Neuron (in vitro differentiated cells): ENCODE results near the gene LMOD3.

Experiments used
- H2AFZ ChIP-seq: one replicate; pipeline ENCODE4 v1.6.1; 2013; ENCODE audit warnings: low read depth, mild to moderate bottlenecking, inconsistent platforms, low read length, moderate library complexity
- H3K27me3 ChIP-seq: one replicate; pipeline ENCODE4 v1.6.1; 2013; ENCODE audit warnings: low read length; ENCODE audit not compliant: insufficient read depth
- H3K36me3 ChIP-seq: one replicate; pipeline ENCODE4 v1.6.1; 2013; ENCODE audit warnings: low read length; ENCODE audit not compliant: insufficient read depth
- H3K4me1 ChIP-seq: one replicate; pipeline ENCODE4 v1.6.1; 2013; ENCODE audit warnings: low read length; ENCODE audit not compliant: insufficient read depth
- H3K4me3 ChIP-seq: 2 replicates; pipeline ENCODE4 v1.5.1; 2013; ENCODE audit warnings: mild to moderate bottlenecking, low read length, moderate library complexity
- H3K9me3 ChIP-seq: one replicate; pipeline ENCODE4 v1.6.1; 2013; ENCODE audit warnings: low read length

LMOD3 gene

DNA sequence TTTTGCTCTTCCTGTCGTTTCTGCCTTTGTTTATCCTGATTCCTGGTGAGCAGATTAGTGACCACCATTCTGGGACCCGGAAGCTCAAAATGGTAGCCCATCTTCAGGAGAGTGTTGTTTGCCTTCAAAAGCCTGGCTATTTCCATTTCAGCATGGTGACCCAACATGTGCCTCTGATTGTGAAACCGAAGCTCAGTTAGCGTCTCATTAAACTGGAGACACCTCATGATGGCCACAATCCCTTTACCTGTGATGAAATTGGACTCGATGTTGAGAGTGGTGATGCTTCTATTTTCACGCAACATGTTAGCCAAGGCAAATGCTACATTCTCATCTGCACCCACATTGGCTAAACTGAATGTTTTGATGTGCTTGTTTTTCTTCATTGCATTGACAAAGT is 3.3 kb downstream of the LMOD3 start:
- H3K9me3 ChIP-seq, result no peaks in the 10 kb centered on the region
- no peaks in the 10 kb centered on the region for H3K36me3 ChIP-seq
- peaks cover 6% of the 10 kb centered on the region for H3K4me1 ChIP-seq
- H3K4me3 ChIP-seq, result no peak overlapping the region
- no peak overlapping the region for H2AFZ ChIP-seq
- no peaks in the 10 kb centered on the region for H3K27me3 ChIP-seq

DNA sequence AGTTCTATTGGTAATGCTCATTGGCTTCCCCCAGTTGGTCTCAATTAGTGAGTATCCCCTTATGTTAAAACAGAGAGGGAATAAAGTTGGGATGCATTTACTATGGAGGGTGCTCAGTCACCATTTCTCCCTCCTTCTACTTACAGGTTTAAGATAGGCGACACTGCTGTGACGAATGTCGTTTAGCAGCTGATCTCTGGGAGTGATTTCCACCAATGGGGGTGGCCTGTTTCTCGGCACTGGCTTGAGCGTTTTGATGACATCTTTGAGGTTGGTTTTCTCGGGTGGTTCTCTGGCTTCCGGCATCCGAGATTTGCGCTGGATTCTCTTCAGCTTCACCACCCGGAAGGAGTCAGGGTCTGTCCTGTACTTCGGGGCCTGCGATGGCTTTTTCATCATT is 3.8 kb downstream of the LMOD3 start:
- H2AFZ ChIP-seq, result no peak overlapping the region
- H3K27me3 ChIP-seq, result no peaks in the 10 kb centered on the region
- no peak overlapping the region for H3K4me3 ChIP-seq
- H3K9me3 ChIP-seq, result no peaks in the 10 kb centered on the region
- H3K4me1 ChIP-seq, result peaks cover 6% of the 10 kb centered on the region
- H3K36me3 ChIP-seq, result no peaks in the 10 kb centered on the region

DNA sequence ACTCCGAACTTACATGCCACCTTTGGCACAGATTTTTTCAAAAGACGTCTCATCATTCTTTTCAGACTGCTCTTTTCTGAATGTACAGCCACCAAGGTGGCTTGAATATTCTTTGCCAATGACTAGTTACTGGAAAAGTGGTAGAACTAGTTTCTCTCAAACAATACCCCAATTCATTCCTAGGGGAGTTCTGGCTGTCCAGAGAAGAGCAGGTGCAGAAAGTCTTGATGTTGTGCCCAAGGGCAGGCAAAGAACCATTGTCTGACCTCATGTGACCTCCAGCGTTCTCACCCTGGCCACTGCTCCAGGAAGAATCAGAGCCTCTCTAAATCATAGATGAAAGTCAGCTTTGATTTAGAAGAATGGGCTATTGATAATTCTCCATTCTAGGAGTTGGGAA is 5.5 kb downstream of the LMOD3 start:
- H3K4me3 ChIP-seq, result no peak overlapping the region
- peaks cover under 1% of the 10 kb centered on the region for H3K4me1 ChIP-seq
- H3K36me3 ChIP-seq, result no peaks in the 10 kb centered on the region
- H2AFZ ChIP-seq, result no peak overlapping the region
- no peaks in the 10 kb centered on the region for H3K9me3 ChIP-seq
- no peaks in the 10 kb centered on the region for H3K27me3 ChIP-seq

DNA sequence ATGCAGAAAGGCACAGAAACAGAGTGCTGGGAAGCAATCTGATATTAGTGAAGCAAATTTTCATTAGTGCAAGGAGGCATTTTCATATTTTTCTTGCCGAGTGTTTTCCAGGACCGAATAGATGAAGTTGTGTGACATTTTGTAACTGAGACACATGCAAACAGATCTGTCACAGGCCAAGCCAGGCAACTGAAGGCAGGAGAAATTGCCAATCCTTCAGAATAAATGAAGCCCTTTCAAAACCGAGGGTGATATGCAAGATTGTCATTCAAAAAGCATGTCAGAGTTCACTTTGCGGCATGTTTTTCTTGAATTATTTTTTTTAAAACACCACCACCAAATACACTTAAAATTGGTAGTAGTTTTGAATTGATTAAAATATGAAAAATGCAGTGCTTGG is 6.2 kb downstream of the LMOD3 start:
- Histone ChIP-seq H3K9me3 (no peaks in the 10 kb centered on the region), H3K27me3 (no peaks in the 10 kb centered on the region), H2AFZ (no peak overlapping the region), H3K36me3 (no peaks in the 10 kb centered on the region), H3K4me1 (no peaks in the 10 kb centered on the region), H3K4me3 (no peak overlapping the region)

DNA sequence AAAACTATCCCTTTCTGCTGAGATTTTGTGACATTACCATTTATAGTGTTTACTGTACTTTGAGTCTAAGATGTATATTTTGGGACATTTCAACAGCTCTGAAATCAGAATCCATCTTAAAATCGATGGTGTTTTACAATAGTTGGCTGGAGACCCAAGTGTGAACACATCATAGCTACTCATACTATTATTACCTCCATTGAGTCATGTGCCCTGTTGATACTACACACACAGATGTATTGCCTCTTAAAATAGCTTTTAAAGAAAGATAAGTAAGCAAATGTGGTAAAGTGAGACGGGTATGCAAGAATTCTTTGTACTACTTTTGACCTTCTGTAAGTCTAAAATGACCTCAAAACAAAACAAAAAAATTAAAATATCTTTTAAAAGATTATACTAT is 6.7 kb downstream of the LMOD3 start:
- no peak overlapping the region for H3K4me3 ChIP-seq
- no peaks in the 10 kb centered on the region for H3K36me3 ChIP-seq
- no peaks in the 10 kb centered on the region for H3K9me3 ChIP-seq
- no peak overlapping the region for H2AFZ ChIP-seq
- H3K27me3 ChIP-seq, result no peaks in the 10 kb centered on the region
- no peaks in the 10 kb centered on the region for H3K4me1 ChIP-seq

DNA sequence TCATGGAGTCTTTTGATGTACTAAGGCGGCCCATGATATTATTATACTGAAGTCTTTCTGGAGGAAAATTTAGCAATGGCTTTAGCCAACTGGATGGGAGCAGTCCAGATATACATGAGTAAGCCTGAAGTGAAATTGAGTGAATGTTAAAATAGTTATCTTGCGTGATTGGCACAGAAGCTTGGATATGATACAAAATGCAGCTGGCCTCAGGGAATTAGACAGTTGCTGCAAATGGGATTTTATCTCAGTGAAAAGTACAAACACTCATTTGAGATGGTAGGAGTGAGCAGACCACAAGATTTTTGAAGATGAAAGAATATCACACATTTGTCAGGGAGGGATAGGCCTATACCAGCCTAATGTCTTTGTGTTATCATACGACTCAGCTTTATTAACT is 8.9 kb downstream of the LMOD3 start:
- H2AFZ ChIP-seq, result no peak overlapping the region
- H3K27me3 ChIP-seq, result no peaks in the 10 kb centered on the region
- no peaks in the 10 kb centered on the region for H3K9me3 ChIP-seq
- H3K4me1 ChIP-seq, result no peaks in the 10 kb centered on the region
- no peak overlapping the region for H3K4me3 ChIP-seq
- no peaks in the 10 kb centered on the region for H3K36me3 ChIP-seq

DNA sequence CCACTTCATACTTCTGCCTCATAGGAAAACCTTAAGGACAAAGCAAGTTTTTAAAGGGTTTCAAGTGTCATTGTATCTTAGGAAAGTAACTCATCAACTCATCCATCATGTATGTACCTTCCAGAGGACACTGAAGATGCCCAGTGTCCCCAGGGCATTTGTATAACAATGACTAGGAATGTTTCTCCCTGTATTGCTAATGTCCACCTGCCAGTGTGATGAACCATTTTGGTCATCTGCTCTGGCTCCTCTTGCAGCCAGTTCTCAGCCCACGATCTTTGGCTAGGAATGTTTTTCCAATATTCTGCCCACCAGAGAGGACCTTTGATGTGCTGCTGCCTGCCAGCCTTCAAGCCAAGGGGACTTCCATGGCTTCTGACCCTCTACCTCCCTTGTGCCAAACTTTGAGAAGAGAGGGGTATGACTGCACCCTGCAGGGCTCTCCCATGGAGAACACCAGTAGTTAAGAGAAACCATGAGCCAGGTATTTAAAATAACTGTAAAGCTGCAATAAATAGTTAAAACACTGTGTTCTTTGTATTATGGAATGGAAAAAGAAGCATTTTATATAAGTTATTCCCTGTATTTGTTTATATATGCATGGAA is 11.4 kb downstream of the LMOD3 start:
- no peak overlapping the region for H2AFZ ChIP-seq
- H3K4me3 ChIP-seq, result no peak overlapping the region
- H3K4me1 ChIP-seq, result no peaks in the 10 kb centered on the region
- no peaks in the 10 kb centered on the region for H3K27me3 ChIP-seq
- no peaks in the 10 kb centered on the region for H3K36me3 ChIP-seq
- no peaks in the 10 kb centered on the region for H3K9me3 ChIP-seq

DNA sequence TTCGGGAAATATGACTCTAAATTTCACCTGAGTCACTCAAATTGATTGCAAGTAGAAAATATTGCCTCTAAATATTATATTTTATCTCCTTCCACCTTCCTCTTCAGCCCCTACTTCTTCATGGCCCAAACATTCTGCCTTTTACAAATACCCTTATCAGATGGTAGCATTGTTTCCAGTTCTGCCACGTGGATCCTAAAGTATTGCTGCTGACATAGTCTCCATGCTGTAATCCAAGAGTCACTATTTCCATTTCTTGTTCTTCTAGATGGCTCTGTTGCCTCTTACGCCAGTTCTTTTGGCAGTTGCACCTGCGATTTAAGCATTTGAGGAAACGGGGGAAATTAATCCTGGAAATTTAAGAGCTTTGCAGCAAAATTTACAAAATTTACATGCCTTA is 13.6 kb downstream of the LMOD3 start:
- H2AFZ ChIP-seq, result no peak overlapping the region
- H3K27me3 ChIP-seq, result no peaks in the 10 kb centered on the region
- H3K36me3 ChIP-seq, result peaks cover 12% of the 10 kb centered on the region
- H3K4me3 ChIP-seq, result no peak overlapping the region
- no peaks in the 10 kb centered on the region for H3K9me3 ChIP-seq
- H3K4me1 ChIP-seq, result no peaks in the 10 kb centered on the region

DNA sequence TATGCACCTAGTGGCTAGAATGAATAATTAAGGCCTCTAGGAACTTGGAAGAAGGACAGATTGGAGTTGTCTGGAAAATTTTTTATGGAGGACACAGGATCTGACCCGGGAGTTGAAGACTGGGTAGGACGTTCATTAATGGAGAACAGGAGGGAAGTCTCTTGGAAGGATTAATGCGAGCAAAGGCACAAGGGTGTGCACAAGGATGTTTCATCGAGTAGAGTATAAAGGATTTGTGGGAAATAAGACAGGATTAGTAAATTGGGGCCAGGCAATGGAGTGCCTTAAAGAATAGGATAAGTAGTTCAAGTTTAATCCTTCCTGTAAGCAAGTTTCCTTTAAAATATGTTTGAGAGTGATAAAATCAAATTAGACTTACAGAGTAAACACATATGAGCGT is 14.6 kb downstream of the LMOD3 start:
- Histone ChIP-seq H3K9me3 (no peaks in the 10 kb centered on the region), H3K4me1 (no peaks in the 10 kb centered on the region), H2AFZ (no peak overlapping the region), H3K36me3 (peaks cover 21% of the 10 kb centered on the region), H3K27me3 (no peaks in the 10 kb centered on the region), H3K4me3 (no peak overlapping the region)

DNA sequence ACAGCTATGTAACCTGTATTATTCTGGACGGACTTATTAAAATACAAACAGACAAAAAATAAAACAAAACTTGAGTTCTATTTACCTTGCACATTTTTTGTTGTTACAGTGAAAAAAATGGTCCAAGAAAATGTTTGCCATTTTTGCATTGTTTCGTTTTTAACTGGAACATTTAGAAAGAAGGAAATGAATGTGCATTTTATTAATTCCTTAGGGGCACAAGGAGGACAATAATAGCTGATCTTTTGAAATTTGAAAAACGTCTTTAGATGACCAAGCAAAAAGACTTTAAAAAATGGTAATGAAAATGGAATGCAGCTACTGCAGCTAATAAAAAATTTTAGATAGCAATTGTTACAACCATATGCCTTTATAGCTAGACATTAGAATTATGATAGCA is 17.1 kb downstream of the LMOD3 start:
- H3K4me3 ChIP-seq, result no peak overlapping the region
- peaks cover 34% of the 10 kb centered on the region for H3K36me3 ChIP-seq
- no peaks in the 10 kb centered on the region for H3K9me3 ChIP-seq
- no peaks in the 10 kb centered on the region for H3K27me3 ChIP-seq
- H3K4me1 ChIP-seq, result no peaks in the 10 kb centered on the region
- H2AFZ ChIP-seq, result no peak overlapping the region

DNA sequence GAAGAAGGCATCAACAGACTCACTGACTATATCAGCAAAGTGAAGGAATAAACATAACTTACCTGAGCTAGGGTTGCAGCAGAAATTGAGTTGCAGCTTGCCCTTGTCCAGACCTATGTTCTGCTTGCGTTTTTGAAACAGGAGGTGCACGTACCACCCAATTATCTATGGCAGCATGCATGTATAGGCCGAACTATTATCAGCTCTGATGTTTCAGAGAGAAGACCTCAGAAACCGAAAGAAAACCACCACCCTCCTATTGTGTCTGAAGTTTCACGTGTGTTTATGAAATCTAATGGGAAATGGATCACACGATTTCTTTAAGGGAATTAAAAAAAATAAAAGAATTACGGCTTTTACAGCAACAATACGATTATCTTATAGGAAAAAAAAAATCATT is 17.8 kb downstream of the LMOD3 start:
- Histone ChIP-seq H3K36me3 (peaks cover 34% of the 10 kb centered on the region), H3K4me3 (no peak overlapping the region), H3K4me1 (no peaks in the 10 kb centered on the region), H2AFZ (no peak overlapping the region), H3K9me3 (no peaks in the 10 kb centered on the region), H3K27me3 (no peaks in the 10 kb centered on the region)

DNA sequence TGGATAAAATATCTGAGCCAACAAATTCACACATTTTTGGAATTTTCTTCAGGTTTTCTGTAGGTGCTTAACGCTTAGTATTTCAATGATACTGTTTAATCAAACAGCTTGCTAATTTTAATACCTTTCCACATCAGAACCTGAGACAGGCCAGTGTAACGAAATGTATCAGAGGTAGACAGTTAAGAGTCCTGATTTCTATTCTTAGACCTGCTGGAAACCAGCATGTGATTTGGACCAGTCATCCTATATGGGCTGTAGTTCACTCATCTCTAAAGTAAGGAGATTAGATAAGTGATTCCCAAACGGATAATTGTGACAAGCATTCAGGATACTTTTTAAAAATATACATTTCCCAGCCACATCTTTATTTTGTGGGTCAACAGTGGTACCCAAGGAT is 19.3 kb downstream of the LMOD3 start:
- Histone ChIP-seq H3K36me3 (peaks cover 34% of the 10 kb centered on the region), H3K4me3 (no peak overlapping the region), H3K9me3 (no peaks in the 10 kb centered on the region), H2AFZ (no peak overlapping the region), H3K27me3 (no peaks in the 10 kb centered on the region), H3K4me1 (no peaks in the 10 kb centered on the region)

DNA sequence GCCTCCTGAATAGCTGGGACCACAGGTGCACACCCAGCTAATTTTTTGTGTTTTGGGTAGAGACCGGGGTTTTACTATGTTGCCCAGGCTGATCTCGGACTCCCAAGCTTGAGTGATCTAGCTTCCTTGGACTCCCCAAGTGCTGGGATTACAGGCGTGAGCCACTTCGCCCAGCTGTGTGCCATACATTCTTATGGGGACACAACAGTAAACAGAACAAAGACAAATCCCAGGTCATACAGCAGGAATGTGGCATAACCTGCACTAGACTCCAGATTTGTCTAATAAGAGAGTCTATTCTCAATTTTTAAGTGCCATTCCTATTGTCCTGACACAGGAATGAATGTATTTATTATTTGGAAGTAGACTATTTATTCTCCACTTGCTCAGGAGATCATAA is 20.0 kb downstream of the LMOD3 start:
- Histone ChIP-seq H3K36me3 (peaks cover 34% of the 10 kb centered on the region), H3K27me3 (no peaks in the 10 kb centered on the region), H3K9me3 (peaks cover 2% of the 10 kb centered on the region), H3K4me1 (no peaks in the 10 kb centered on the region), H3K4me3 (no peak overlapping the region), H2AFZ (no peak overlapping the region)

DNA sequence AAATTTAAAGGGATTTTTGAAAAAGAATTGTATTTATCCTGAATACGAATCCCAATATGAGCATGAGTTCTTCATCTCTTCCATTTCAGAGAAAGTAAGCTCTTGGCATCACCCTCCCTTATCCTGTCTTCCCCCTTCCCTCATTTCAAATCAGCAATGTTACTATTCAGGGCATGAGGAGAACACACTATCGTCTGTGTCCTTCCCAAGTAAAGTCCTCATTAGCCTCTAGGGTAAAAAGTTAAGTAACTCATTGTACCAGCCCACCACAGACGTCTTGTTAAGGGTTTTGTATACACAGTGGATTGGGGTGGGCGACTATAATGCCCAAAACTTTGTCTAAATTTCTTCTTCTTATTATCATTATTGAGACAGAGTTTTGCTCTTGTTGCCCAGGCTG is 22.8 kb downstream of the LMOD3 start:
- H3K9me3 ChIP-seq, result peaks cover 2% of the 10 kb centered on the region
- H3K4me1 ChIP-seq, result no peaks in the 10 kb centered on the region
- no peaks in the 10 kb centered on the region for H3K27me3 ChIP-seq
- peaks cover 33% of the 10 kb centered on the region for H3K36me3 ChIP-seq
- H2AFZ ChIP-seq, result no peak overlapping the region
- no peak overlapping the region for H3K4me3 ChIP-seq
